GM23248 (cell line): ENCODE measurements around the gene ABCC1. TPM values are rescaled to one million over a fixed set of nuclear protein-coding genes. Genes with fewer than 3 reads are reported as not detected.

Source experiments
- DNase-seq: peaks from one replicate; pipeline ENCODE4 v3.0.0-alpha.2; 2015
- H2AFZ ChIP-seq: fragments of 200-600 bp; sonication (generic); 2 replicates; pipeline ENCODE4 v1.6.1; 2016; ENCODE audit warnings: antibody characterized with exemption
- H3F3A ChIP-seq: fragments of 200-600 bp; sonication (generic); 2 replicates; pipeline ENCODE4 v1.6.1; 2016; ENCODE audit warnings: mild to moderate bottlenecking, antibody characterized with exemption, mixed run types; ENCODE audit not compliant: insufficient read depth
- H3K27ac ChIP-seq: fragments of 200-600 bp; sonication (generic); 2 replicates; pipeline ENCODE4 v1.5.1; 2016; ENCODE audit warnings: mild to moderate bottlenecking
- H3K27me3 ChIP-seq: fragments of 200-600 bp; sonication (generic); replicated peaks from 2 replicates; pipeline ENCODE4 v1.6.1; 2016; ENCODE audit warnings: mild to moderate bottlenecking; ENCODE audit not compliant: insufficient read depth
- H3K36me3 ChIP-seq: fragments of 200-600 bp; sonication (generic); 2 replicates; pipeline ENCODE4 v1.6.1; 2016; ENCODE audit warnings: low read depth, mild to moderate bottlenecking
- H3K4me1 ChIP-seq: fragments of 200-600 bp; sonication (generic); 2 replicates; pipeline ENCODE4 v1.6.1; 2016; ENCODE audit warnings: mild to moderate bottlenecking; ENCODE audit not compliant: insufficient read depth
- H3K4me2 ChIP-seq: fragments of 200-600 bp; sonication (generic); one replicate; pipeline ENCODE4 v1.6.1; 2016; ENCODE audit warnings: mild to moderate bottlenecking; ENCODE audit not compliant: unreplicated experiment
- H3K4me3 ChIP-seq: fragments of 200-600 bp; sonication (generic); 2 replicates; pipeline ENCODE4 v1.5.1; 2016; ENCODE audit warnings: mild to moderate bottlenecking
- H3K79me2 ChIP-seq: fragments of 200-600 bp; sonication (generic); 2 replicates; pipeline ENCODE4 v1.6.1; 2016; ENCODE audit warnings: mild to moderate bottlenecking; ENCODE audit not compliant: insufficient read depth
- H3K9ac ChIP-seq: fragments of 200-600 bp; sonication (generic); 2 replicates; pipeline ENCODE4 v1.6.1; 2016; ENCODE audit warnings: mild to moderate bottlenecking
- H3K9me2 ChIP-seq: fragments of 200-600 bp; sonication (generic); 2 replicates; pipeline ENCODE4 v1.6.1; 2016; ENCODE audit warnings: mixed run types, mild to moderate bottlenecking, moderate library complexity; ENCODE audit not compliant: insufficient read depth
- H3K9me3 ChIP-seq: fragments of 200-600 bp; sonication (generic); one replicate; pipeline ENCODE4 v1.6.1; 2017; ENCODE audit warnings: low read depth
- H4K20me1 ChIP-seq: fragments of 200-600 bp; sonication (generic); 2 replicates; pipeline ENCODE4 v1.6.0; 2016; ENCODE audit not compliant: insufficient read depth
- EZH2 ChIP-seq: fragments of 200-600 bp; sonication (generic); IDR thresholded peaks from 2 replicates; pipeline ENCODE4 v1.6.1; 2018; ENCODE audit warnings: antibody characterized with exemption, mild to moderate bottlenecking; ENCODE audit not compliant: insufficient read depth, poor library complexity, severe bottlenecking
- EZH2phosphoT487 ChIP-seq: fragments of 200-600 bp; sonication (generic); IDR thresholded peaks from 2 replicates; pipeline ENCODE4 v1.6.1; 2018; ENCODE audit warnings: antibody characterized with exemption, moderate library complexity, mild to moderate bottlenecking, low read depth; ENCODE audit not compliant: insufficient read depth
- WGBS, 2 experiments: methylation state at CpG; one replicate each; pipeline ENCODE4 v1.1.6; 2015 to 2017; ENCODE audit warnings: low lambda C conversion rate in 2 of 2, low coverage in 1 of 2; ENCODE audit errors: missing lambda C conversion rate in 2 of 2; 5-methylcytosine and 5-hydroxymethylcytosine counted together
- in situ Hi-C: fragments of 300-500 bp; cut with MboI; formaldehyde crosslinking; loops from 2 replicates; pipeline ENCODE4 v1.15.0; 2020
- polyA plus RNA-seq: library from polyadenylated mRNA; unstranded; fragments of >200 nt; fragmentation: Nextera tagmentation; extraction: Ambion mirVana; gene quantifications from 2 replicates; pipeline ENCODE4 v1.2.1, GENCODE V29; 2016
- total RNA-seq: library from RNA; depleted of rRNA; stranded (reverse); fragments of >200 nt; shearing (Covaris generic); gene quantifications from 2 replicates; pipeline ENCODE4 v1.2.3, GENCODE V29; 2014

Gene ABCC1
- total and polyA plus RNA-seq, 2 experiments from 2014 or later, result 16.2 to 25.5 TPM

GRCh38 chr16:16063683-16064082 is 114.3 kb downstream of the ABCC1 start:
- Histone ChIP-seq H3K27me3 (no peaks in the 10 kb centered on the region), H3K4me2 (no peak overlapping the region), H3K4me3 (no peak overlapping the region), H3K36me3 (peaks cover 22% of the 10 kb centered on the region; the same call in 1 of the 2 replicates), H3K9me2 (no peaks in the 10 kb centered on the region), H3K9ac (no peak overlapping the region), H3F3A (no peaks in the 10 kb centered on the region; the same call in 1 of the 2 replicates), H3K79me2 (peaks cover 37% of the 10 kb centered on the region), H3K4me1 (no peaks in the 10 kb centered on the region), H4K20me1 (no peaks in the 10 kb centered on the region), H3K9me3 (no peaks in the 10 kb centered on the region), H3K27ac (no peak overlapping the region), H2AFZ (no peak overlapping the region)
- in situ Hi-C loops, result no loop called here
- WGBS, 2 experiments, result 100% methylated on average over 2 of the region's 2 CpGs
- no peak for DNase-seq
- no peak for TF ChIP-seq EZH2phosphoT487
- no peak for TF ChIP-seq EZH2

GRCh38 chr16:16064874-16065384 is 115.5 kb downstream of the ABCC1 start:
- Histone ChIP-seq H3K9me2 (no peaks in the 10 kb centered on the region), H3K36me3 (peaks cover 23% of the 10 kb centered on the region; the same call in 1 of the 2 replicates), H3K27ac (no peak overlapping the region), H3K27me3 (no peaks in the 10 kb centered on the region), H3K4me2 (no peak overlapping the region), H2AFZ (no peak overlapping the region), H3K9me3 (no peaks in the 10 kb centered on the region), H3K9ac (no peak overlapping the region), H3K4me1 (no peaks in the 10 kb centered on the region), H4K20me1 (no peaks in the 10 kb centered on the region), H3F3A (no peaks in the 10 kb centered on the region; the same call in 1 of the 2 replicates), H3K79me2 (peaks cover 37% of the 10 kb centered on the region), H3K4me3 (no peak overlapping the region)
- TF ChIP-seq EZH2phosphoT487, result no peak
- TF ChIP-seq EZH2, result no peak
- 93 to 99% methylated on average over 4 of the region's 4 CpGs for WGBS, 2 experiments
- in situ Hi-C loops, result no loop called here
- no peak for DNase-seq

- Histone ChIP-seq H3K4me2 (no peak overlapping the region), H3K9me3 (no peaks in the 10 kb centered on the region), H3K9ac (no peak overlapping the region), H3K4me3 (no peak overlapping the region), H3K4me1 (no peaks in the 10 kb centered on the region), H3K36me3 (peaks cover 15% of the 10 kb centered on the region; the same call in 1 of the 2 replicates), H3K27me3 (no peaks in the 10 kb centered on the region), H4K20me1 (no peaks in the 10 kb centered on the region), H3K9me2 (no peaks in the 10 kb centered on the region), H2AFZ (no peak overlapping the region), H3K79me2 (peaks cover 33% of the 10 kb centered on the region), H3K27ac (no peak overlapping the region), H3F3A (no peaks in the 10 kb centered on the region; the same call in 1 of the 2 replicates)
- in situ Hi-C loops, result no loop called here
- DNase-seq, result no peak
- WGBS, 2 experiments, result 36 to 40% methylated on average over 13 of the region's 13 CpGs
- no peak for TF ChIP-seq EZH2
Observed at GRCh38 chr16:16067127-16067526, 117.7 kb downstream of the ABCC1 start.

- H3K4me1 ChIP-seq, result peaks cover 13% of the 10 kb centered on the region
- no peaks in the 10 kb centered on the region for H3K27me3 ChIP-seq
- no peak overlapping the region for H3K9ac ChIP-seq
- H3K4me3 ChIP-seq, result no peak overlapping the region
- no peaks in the 10 kb centered on the region for H3K9me3 ChIP-seq
- DNase-seq, result no peak
- H3K4me2 ChIP-seq, result no peak overlapping the region
- no peak for TF ChIP-seq EZH2
- no peak for TF ChIP-seq EZH2phosphoT487
- H3F3A ChIP-seq, result peaks cover 9% of the 10 kb centered on the region
- 90 to 92% methylated on average over 11 of the region's 11 CpGs for WGBS, 2 experiments
- H4K20me1 ChIP-seq, result no peaks in the 10 kb centered on the region
- H3K27ac ChIP-seq, result no peak overlapping the region
- H3K79me2 ChIP-seq, result peaks cover 9% of the 10 kb centered on the region
- no peak overlapping the region for H2AFZ ChIP-seq
- peaks cover 16% of the 10 kb centered on the region; the same call in 1 of the 2 replicates for H3K36me3 ChIP-seq
- in situ Hi-C loops, result no loop called here
- no peaks in the 10 kb centered on the region for H3K9me2 ChIP-seq
Observed at GRCh38 chr16:16071631-16072244, 122.3 kb downstream of the ABCC1 start.
